LNCaP clone FGC (cell line): ENCODE results near the gene NUP133.

Experiments used
- DNase-seq: peaks from one replicate; pipeline ENCODE4 v3.0.0-alpha.2; 2011; ENCODE audit warnings: low read depth
- H3K4me3 ChIP-seq: 2 replicates; pipeline ENCODE4 v1.5.1; 2011; ENCODE audit warnings: mild to moderate bottlenecking, low read depth, low read length, control low read depth
- TF ChIP-seq, protein P1 (sequence below): IDR thresholded peaks from 2 replicates; pipeline ENCODE4 v1.5.1; 2012; ENCODE audit warnings: mild to moderate bottlenecking; ENCODE audit not compliant: control insufficient read depth, insufficient read depth; ENCODE audit errors: extremely low read depth

NUP133 gene

DNA sequence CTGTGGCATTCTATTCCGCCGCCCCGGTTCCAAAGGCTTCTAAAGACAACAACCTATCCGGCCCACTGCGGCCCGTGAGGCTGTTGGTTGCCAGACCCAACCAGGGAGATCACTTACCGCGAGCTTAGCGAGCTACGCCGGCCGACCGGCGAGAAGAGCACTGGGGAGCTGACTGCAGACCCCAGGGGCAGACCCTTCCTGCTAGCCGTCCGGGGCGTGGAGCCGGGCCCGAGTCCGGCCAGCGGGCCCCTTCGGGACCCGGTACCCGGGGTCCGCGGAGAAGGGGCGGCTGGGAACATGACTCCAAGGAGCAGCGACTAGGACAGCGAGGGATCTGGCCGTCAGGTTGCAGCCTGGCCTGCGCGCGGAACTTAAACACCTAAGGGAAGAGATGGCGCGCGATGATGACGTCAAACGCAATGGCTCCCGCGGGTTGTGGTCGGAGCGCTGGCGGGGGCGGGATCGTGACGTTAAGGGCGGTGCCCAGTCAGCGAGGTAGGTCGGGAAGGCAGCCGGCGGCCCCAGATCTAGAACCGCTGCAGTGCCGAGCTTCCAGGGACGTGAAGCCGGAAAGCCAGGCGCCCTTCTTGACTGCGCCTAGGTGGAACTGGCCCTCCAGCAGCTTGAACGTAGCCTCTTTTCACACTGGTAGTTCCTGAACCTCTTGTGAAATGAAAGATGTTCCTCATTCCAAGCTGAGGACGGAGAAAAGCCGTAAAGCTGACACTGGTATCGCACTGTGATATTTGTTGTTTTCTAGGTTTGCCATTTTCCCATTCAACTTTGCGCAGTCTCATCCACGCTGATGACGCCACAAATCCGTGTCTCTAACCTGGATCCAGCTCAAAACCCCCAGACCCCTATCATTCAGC is at the start of gene NUP133:
NUP133 (minus strand) TSS at position 391 of the 872 bp plus-strand sequence; CDS start at position 299, 92 bp downstream.
- TF ChIP-seq, protein P1, sequence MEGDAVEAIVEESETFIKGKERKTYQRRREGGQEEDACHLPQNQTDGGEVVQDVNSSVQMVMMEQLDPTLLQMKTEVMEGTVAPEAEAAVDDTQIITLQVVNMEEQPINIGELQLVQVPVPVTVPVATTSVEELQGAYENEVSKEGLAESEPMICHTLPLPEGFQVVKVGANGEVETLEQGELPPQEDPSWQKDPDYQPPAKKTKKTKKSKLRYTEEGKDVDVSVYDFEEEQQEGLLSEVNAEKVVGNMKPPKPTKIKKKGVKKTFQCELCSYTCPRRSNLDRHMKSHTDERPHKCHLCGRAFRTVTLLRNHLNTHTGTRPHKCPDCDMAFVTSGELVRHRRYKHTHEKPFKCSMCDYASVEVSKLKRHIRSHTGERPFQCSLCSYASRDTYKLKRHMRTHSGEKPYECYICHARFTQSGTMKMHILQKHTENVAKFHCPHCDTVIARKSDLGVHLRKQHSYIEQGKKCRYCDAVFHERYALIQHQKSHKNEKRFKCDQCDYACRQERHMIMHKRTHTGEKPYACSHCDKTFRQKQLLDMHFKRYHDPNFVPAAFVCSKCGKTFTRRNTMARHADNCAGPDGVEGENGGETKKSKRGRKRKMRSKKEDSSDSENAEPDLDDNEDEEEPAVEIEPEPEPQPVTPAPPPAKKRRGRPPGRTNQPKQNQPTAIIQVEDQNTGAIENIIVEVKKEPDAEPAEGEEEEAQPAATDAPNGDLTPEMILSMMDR = no peak
- peak within 1 kb of the TSS; percentile 82 for H3K4me3 ChIP-seq
- DNase-seq = peak; percentile 97

DNA sequence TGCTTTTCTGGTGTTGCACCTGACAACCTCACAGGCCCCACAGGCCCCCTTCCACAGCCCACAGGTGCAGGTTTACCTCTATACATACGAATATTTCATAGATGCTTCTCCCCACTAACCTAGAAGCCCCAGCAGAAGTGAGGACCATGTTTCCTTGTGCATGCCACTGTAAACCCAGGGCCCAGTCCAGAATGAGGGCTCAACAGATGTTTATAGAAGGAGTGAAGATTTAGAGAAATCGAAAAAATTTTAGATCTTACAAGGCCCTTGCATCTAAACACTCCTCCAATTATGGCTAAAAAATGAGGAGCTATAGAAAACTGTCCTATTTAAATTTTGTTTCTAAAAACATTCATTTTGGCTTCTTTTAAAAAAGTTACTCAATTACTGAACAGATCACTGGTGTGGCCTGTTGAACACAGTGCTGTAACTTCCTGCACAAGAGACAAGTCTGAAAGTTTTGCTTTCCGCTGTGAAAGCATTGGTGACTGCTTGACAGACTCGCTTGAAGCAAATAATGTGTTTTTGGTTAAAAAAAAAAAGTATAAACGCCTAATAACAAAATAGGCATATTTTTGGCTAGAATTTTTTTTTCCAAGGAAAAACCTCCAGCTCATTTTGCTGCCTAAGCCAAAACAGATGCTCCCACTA is 49.2 kb upstream of the NUP133 start:
- TF ChIP-seq, protein P1 = no peak
- peak overlapping the region; percentile 64 for H3K4me3 ChIP-seq
- DNase-seq = no peak

DNA sequence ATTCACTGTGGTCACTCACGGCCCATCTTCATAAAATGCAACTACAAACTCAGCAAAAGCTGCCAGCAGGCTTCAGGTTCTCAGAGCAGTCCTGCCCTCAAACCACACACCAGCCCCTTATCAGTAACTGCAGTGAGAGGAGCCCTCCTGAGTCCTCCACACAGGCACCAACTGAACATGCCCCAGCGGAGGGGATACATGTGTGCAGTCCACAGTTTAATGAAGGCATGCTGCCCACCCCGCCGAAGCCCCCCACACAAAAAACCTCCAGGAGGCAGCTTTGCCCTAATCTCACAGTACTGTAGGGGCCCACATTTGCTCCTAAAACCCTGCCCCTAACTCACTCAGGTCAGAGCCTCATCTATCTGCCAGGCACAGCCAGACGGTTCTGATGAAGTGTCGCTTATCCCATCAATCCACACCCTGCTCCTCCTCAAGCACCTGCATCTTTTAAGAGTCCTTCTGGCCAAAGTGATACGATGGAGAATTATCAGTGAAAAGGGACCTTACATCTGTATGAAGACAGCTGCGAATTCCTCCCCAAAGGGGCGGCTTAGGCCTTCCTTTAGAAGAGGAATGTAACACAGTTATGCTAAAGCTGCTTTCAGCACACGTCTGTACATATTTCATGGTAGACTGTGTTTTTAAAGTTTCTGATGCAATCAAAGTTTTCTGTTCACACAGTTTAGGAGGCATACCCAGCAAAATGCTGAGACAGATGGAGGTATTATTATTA is 46.9 kb upstream of the NUP133 start:
- TF ChIP-seq, protein P1 = no peak
- DNase-seq = no peak

DNA sequence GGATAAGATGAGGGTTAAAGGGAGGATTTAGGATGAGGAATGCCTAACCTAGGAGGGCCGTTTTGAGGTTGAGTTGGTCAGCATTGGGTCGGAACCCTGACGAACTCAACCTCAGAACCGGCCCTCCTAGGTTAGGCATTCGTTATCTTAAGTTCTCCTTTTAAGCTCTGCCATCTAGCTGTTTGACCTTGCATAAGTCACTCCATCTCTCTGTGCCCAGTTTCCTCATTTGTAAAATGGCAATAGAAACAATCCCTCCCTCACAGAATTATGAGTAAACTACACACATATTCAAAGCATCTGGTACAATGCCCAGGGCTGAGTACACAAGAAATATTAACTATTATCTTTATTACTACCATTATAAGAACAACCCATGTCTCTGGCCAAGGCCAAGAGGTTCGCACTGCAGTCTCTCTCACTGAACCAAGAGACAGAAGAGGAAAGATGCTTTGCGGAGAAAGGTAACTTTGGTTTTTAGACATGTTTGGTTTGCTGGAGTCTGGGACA is 45.5 kb upstream of the NUP133 start:
- TF ChIP-seq, protein P1 = peak; percentile 23; the same call in 1 of the 2 replicates
- no peak overlapping the region for H3K4me3 ChIP-seq
- peak; percentile 90 for DNase-seq

More for the DNA sequence above, 46.9 kb upstream of the NUP133 start:
- H3K4me3 ChIP-seq = no peak overlapping the region

DNA sequence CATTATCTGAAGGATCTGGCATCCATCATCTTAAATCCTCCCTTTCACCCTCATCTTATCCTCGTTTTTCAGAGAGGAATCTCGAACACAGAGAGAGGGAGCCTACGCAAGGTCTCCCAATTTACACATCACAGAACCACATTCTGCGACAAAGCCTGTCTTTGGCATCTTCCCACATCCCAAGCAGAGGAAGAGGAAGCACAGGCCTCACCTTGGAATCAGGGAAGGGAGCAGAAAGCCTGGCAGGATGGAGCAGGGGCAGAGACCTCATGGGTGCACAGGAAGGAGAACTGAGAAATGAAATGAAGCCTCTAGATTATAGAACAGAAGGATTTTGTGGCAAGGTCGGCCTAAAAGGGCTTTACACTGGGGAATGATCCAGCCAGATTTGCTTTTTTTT is 44.6 kb upstream of the NUP133 start:
- no peak overlapping the region for H3K4me3 ChIP-seq
- DNase-seq = no peak
- TF ChIP-seq, protein P1 = no peak

DNA sequence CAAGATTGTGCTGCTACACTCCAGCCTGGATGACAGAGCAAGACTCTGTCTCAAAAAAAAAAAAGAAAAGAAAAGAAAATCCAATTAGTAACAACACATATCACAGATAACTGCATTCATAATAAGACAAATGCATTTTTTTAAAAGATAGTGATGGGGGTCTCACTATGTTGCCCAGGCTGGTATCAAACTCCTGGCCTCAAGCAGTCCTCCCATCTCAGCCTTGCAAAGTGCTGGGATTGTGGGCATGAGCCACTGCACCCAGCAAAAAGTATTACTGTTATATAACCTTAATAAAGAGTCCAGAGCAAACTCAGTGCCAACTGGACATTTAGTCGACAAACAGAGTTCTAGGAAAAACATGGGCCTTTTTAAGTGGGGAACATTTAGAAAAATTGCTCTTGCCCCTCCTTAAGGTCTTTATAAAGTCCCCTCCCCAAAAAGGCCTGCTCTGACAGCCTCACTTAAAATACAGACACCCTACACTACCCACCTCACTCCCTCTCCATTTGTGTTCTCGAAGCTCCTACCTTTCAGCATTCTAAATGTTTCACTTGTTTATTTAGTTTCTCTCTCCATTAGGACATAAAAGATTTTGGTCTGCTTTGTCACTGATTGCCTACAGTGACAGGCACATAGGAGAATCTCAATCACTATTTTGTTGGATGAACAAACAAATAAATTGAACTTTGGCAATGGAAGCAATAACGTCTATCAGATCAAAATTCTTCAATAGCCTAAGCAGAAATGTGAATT is 42.8 kb upstream of the NUP133 start:
- no peak overlapping the region for H3K4me3 ChIP-seq
- DNase-seq = no peak
- TF ChIP-seq, protein P1 = no peak
